ENCODE measurements around the gene ASPDH. TPM values are rescaled to one million over a fixed set of nuclear protein-coding genes. Genes with fewer than 3 reads are reported as not detected.

ASPDH gene
- total and polyA plus RNA-seq, 2 of the 4 experiments (the other 2 are of a cell fraction), result not detected

GRCh38 chr19:50516456-50516855 is 2.7 kb upstream of the ASPDH start:
- Histone ChIP-seq H3K27me3 (ENCODE audit: control insufficient read depth, insufficient read depth, low read length) (no peaks in the 10 kb centered on the region), H3K4ac (ENCODE audit: low read depth, low read length) (no peak overlapping the region), H4K8ac (ENCODE audit: low read depth in 2 of 2, low read length in 2 of 2) (no peak overlapping the region), H3K79me1 (ENCODE audit: low read depth in 1 of 2, low read length in 2 of 2) (no peaks in the 10 kb centered on the region), H3K56ac (ENCODE audit: extremely low read depth, insufficient read depth, low read length) (no peak overlapping the region), H3K9me3 (ENCODE audit: control insufficient read depth, insufficient read depth, low read length) (no peaks in the 10 kb centered on the region), H3K14ac (replicated peaks; ENCODE audit: low read depth, low read length) (no peak overlapping the region), H3K4me3 (ENCODE audit: insufficient read depth, low read depth, low read length) (no peak overlapping the region), H4K20me1 (ENCODE audit: insufficient read depth, low read length) (no peaks in the 10 kb centered on the region), H2AK9ac (replicated peaks; ENCODE audit: low read depth, low read length, poor library complexity) (no peak overlapping the region), H3K18ac (ENCODE audit: low read depth, low read length) (no peak overlapping the region), H3K9ac (ENCODE audit: low read depth, low read length) (no peak overlapping the region), H3K27ac (ENCODE audit: insufficient read depth, low read length) (no peak overlapping the region), H2BK120ac (ENCODE audit: low read depth, low read length) (no peak overlapping the region), H3K9me1 (ENCODE audit: insufficient read depth, low read length) (no peaks in the 10 kb centered on the region; the same call in 1 of the 2 replicates), H3K36me3 (ENCODE audit: control insufficient read depth, insufficient read depth, low read length) (no peaks in the 10 kb centered on the region), H2AK5ac (ENCODE audit: low read depth, low read length) (no peak overlapping the region), H3K4me1 (ENCODE audit: control insufficient read depth, insufficient read depth, low read length) (no peaks in the 10 kb centered on the region), H2BK15ac (ENCODE audit: low read depth, low read length) (no peak overlapping the region), H3K23ac (ENCODE audit: low read depth, low read length) (no peak overlapping the region), H4K5ac (ENCODE audit: low read depth, low read length) (no peak overlapping the region), H2AFZ (replicated peaks; ENCODE audit: low read length, poor library complexity) (no peak overlapping the region), H2BK20ac (ENCODE audit: low read depth, low read length) (no peak overlapping the region), H3K4me2 (ENCODE audit: low read depth, low read length) (no peak overlapping the region), H4K91ac (ENCODE audit: insufficient read depth, low read depth, low read length) (no peak overlapping the region), H2BK5ac (ENCODE audit: low read depth, low read length, poor library complexity, severe bottlenecking) (no peak overlapping the region)
- WGBS, 2 experiments (ENCODE audit: extremely low coverage in 2 of 2, insufficient read length in 1 of 2), result 67% methylated on average over 1 of the region's 12 CpGs; no CpG with 5 or more reads in 1 of the 2 experiments
- no peak for ATAC-seq (ENCODE audit: low read depth)
- POLR2A ChIA-PET (ENCODE audit: unreplicated experiment), result no interaction called here
- dilution Hi-C loops (cut with HindIII; ENCODE audit: low sequenced_read_pairs, unreplicated experiment) (no loop called here), intact Hi-C loops (cut with micrococcal nuclease) (no loop called here), in situ Hi-C loops (cut with MboI; ENCODE audit: low sequenced_read_pairs) (no loop called here)
- CTCF ChIA-PET, result no interaction called here
- DNase-seq, result no peak
- BruUV-seq (replicated peaks), result no TSS peak
- TF ChIP-seq MAZ (IDR thresholded peaks at IDR 0.05; ENCODE audit: borderline replicate concordance, low read depth, low read length) (no peak), MXI1 (IDR thresholded peaks at IDR 0.05; ENCODE audit: borderline replicate concordance, low read depth, low read length) (no peak), RAD21 (IDR thresholded peaks at IDR 0.05; ENCODE audit: low read length) (no peak), MAFK (IDR thresholded peaks at IDR 0.05; ENCODE audit: low read depth, low read length) (no peak)
- TF ChIP-seq, protein P1, sequence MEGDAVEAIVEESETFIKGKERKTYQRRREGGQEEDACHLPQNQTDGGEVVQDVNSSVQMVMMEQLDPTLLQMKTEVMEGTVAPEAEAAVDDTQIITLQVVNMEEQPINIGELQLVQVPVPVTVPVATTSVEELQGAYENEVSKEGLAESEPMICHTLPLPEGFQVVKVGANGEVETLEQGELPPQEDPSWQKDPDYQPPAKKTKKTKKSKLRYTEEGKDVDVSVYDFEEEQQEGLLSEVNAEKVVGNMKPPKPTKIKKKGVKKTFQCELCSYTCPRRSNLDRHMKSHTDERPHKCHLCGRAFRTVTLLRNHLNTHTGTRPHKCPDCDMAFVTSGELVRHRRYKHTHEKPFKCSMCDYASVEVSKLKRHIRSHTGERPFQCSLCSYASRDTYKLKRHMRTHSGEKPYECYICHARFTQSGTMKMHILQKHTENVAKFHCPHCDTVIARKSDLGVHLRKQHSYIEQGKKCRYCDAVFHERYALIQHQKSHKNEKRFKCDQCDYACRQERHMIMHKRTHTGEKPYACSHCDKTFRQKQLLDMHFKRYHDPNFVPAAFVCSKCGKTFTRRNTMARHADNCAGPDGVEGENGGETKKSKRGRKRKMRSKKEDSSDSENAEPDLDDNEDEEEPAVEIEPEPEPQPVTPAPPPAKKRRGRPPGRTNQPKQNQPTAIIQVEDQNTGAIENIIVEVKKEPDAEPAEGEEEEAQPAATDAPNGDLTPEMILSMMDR (conservative IDR thresholded peaks at IDR 0.05; ENCODE audit: low read depth, low read length), result no peak
